G401.6 (cell line): ENCODE results near the gene ZNF574.

Experiments
- FAIRE-seq: peaks from 2 replicates; lab custom pipeline; 2012; peaks lifted over from hg19 to GRCh38; lab: Jason Lieb, UNC

The ZNF574 gene

GRCh38 chr19:42102877-42103276 is 26.9 kb downstream of the ZNF574 start:
- no peak for FAIRE-seq

DNA sequence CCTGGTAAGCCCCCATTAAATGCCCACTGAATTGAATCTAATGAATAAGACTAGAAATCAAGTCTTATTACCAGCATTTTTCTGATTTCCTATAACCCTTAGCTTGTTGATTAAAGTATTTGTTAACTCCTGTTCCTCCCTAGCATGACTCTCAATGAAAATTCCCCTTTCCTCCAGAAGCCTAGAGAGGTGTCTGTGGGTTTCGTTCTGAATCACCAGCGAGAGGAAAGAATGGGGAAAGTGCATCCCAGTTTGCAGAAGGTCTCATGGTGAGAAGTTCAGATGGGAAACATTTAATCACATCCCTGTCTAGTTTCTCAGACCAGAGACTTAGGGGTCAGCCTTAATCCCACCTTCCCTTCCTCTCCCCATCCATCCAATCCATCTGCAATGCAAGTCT is 29.4 kb downstream of the ZNF574 start:
- no peak for FAIRE-seq

DNA sequence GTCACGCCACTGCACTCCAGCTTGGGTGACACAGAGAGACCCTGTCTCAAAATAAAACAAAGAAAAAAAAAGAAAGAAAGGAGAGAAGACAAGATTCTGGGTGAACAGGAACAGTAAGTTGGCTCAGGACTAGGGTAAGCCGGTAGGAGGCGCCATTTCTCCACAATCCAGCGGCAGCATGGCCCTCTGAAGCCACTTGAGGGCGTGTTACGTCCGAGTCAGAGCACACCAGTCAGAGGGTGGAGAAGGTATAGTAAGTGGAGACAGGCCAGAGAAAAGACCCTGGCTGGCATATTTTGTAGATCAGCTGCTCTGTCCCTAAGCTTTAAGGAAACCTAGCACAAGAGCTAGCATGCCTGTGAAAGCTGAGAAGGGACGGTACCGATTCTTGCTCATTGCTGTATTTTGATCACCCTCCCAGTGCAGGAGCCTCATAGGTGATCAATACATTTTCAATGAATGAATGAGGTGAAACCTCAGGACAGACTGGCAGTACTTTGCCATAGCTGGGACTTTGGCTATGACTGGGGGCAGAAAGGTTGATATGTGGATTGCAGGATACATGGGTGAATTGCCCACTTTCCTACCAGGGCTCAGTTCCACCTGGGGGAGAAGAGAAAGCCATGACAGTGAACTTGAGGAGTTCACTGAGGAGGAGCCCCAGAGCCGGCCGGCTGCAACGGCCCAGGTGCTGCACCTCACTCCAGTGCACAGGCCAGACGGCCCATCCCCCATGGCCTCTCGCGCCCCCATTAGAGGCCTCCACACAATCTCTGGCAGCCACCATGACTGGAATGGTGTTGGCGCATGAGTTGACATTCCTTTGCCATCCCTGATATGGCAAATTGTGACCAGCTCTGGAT is 32.8 kb downstream of the ZNF574 start:
- peak; percentile 97 for FAIRE-seq

DNA sequence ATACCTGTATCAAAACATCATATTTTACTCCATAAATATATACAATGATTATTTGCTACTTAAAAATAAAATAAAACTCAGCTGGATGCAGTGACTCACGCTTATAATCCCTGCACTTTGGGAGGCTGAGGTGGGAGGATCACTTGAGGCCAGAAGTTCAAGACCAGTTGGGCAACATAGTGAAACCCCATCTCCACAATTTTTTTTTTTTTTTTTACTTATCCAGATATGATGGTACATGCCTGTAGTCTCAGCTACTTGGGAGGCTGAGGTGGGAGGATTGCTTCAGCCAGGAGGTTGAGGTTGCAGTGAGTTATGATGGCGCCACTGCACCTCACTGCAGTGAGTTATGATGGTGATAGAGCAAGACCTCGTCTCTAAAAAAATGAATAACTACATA is 33.9 kb downstream of the ZNF574 start:
- FAIRE-seq, result no peak

- no peak for FAIRE-seq
These were observed 34.7 kb downstream of the ZNF574 start for GRCh38 chr19:42110658-42111057.

- FAIRE-seq, result no peak
These were observed 35.4 kb downstream of the ZNF574 start for GRCh38 chr19:42111384-42111783.

GRCh38 chr19:42111811-42112210 is 35.8 kb downstream of the ZNF574 start:
- FAIRE-seq, result no peak

- peak; percentile 99 for FAIRE-seq
These were observed 37.8 kb downstream of the ZNF574 start for GRCh38 chr19:42113641-42114348.

- no peak for FAIRE-seq
These were observed 38.4 kb downstream of the ZNF574 start for GRCh38 chr19:42114412-42114811.

GRCh38 chr19:42115219-42115618 is 39.3 kb downstream of the ZNF574 start:
- FAIRE-seq, result no peak

DNA sequence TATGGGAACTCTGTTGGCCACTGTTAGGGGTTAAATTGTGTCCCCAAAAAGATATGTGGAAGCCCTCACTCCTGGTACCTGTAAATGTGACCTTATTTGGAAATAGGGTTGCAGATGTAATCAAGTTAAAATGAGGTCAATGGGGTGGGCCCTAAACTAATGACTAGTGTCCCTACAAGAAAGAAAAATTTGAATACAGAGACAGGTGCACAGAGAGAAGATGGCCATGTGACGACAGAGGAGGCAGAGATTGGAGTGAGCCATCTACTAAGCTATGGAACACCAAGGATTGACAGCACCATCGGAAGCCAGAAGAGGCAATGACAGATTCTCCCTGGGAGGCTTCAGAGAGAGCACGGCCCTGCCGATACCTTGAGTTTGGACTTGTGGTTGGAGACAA is 39.7 kb downstream of the ZNF574 start:
- no peak for FAIRE-seq

DNA sequence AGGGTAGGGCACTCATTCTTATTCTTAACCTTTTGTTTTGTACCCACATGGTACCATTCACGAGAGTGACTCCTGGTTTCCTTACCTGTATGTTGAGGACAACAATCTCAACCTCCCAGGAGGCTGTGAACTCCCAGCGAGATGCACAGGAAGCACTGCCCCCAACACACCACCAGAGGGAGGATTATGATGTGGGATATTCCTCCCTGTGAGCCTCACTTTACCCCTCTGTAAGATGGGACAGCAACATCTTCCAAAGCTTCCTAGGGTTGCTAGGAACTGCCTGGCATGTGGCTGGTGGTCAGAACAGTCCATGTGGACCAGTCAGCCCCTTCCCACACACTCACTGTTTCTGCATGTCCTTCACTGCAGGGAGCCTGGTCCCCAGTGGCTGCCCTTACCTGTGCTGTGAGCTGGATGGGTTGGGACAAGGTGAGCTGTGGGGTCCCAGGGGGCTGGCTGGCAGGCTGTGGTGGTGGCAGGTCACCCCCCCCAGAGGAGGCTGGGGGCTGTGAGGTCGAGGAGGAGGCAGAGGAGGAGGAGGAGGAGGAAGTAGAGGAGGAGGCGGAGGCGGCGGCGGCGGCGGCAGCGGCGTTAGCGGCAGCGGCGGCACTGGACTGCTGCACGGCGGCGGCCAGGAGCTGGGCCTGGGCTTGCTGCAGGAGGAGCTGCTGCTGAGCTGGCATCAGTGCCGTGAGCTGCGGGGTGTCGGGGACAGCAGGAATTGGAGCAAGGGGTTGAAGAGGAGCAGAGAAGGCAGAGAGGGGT is 40.5 kb downstream of the ZNF574 start:
- FAIRE-seq, result no peak

DNA sequence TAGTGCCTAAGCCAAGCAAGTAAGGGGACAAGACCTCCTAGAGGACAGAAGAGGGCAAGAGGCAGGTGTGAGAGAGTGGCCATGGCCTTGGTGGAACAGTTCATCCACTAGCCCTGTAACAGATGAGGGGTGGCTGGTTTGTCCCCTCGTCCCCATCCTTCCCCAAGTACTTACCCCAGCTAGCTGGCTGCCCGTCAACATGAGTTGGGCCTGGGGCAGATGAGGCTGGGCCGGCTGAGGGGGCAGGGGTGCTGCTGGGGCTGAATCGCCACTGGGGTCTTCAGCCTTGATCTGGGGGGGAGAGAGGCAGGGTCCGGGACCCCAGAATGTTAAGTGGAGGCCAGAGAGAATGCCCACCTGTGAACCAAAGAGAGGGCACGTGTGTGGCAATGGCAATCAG is 41.1 kb downstream of the ZNF574 start:
- FAIRE-seq, result no peak

- peak; percentile 6 for FAIRE-seq
These were observed 44.5 kb downstream of the ZNF574 start for GRCh38 chr19:42120276-42120980.

DNA sequence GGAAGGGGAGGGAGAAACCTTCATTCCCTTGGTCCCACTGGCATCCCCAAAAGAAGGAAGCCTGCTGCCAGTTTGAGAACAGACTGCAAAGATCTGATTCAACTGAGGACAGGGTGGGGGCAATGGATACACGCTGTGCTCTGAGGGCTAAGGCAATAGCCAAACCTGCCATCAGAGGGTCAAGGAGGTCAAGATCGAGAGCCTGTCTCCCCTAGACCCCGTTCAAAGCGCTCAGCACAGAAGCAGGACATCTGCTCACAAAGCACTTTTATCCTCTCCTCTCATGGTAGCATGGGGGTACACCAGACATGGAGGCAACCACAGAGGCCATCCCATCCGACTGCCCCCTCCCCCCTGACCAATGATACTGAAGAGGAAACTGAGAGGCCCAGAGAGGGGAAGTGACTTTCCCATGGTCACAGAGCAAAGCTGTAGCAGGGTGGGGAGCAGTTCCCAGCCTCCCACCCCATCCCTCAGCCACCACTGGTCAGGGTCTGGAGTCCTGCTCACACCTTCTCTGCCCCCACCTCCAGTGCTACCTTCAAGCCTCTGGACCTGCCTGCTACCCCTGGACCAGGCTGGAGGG is 45.2 kb downstream of the ZNF574 start:
- no peak for FAIRE-seq

GRCh38 chr19:42121656-42122069 is 45.7 kb downstream of the ZNF574 start:
- FAIRE-seq, result peak; percentile 19

DNA sequence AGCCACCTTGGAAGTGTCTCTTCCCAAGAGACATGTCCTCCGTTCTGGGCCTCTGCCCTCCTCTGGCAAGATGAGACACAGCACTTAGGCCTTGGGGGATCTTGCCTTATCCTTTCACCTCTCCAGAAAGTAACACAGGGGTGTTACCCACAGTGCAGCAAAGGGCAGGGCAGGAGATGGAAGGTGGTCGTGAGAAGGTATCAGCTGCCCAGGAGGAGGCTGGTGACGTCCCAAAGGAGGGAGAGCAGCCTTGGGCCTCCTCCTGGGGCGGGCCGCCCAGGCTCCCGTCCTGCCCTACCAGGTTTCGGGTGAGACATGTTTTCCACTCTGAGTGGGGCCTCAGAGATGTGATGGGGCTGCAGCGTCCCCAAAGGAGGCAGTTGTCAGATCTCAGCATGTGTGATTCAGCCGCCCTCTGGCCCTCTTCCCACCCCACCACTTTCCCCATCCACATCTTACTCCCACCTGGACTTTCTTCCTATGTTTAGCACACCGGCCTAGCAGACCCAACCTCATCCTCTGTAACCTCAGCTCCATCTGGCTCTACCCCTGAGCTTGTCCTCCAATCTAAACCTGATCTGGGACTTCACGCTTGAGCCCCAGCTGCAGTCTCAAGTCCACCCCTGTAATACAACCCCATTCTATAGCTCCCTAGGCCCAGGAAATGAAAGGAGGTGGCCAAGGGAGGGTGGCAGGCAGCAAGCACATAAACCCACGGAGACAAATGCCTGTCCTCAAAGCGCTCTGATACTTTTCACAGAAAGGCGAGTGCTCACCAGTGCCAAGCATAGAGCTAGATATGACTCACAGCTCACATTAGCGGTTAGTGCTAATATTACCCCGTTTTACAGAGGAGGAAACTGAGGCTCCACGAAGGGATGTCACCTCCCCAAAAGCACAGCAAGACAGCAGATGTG is 47.0 kb downstream of the ZNF574 start:
- FAIRE-seq, result no peak

- no peak for FAIRE-seq
These were observed 47.8 kb downstream of the ZNF574 start for GRCh38 chr19:42123765-42124164.

GRCh38 chr19:42124386-42124901 is 48.5 kb downstream of the ZNF574 start:
- no peak for FAIRE-seq

- no peak for FAIRE-seq
These were observed 49.6 kb downstream of the ZNF574 start for GRCh38 chr19:42125536-42125935.

- FAIRE-seq, result no peak
These were observed 50.6 kb downstream of the ZNF574 start for GRCh38 chr19:42126574-42126973.
